Measurements from ENCODE around the gene SF3B5.

SF3B5 gene

DNA sequence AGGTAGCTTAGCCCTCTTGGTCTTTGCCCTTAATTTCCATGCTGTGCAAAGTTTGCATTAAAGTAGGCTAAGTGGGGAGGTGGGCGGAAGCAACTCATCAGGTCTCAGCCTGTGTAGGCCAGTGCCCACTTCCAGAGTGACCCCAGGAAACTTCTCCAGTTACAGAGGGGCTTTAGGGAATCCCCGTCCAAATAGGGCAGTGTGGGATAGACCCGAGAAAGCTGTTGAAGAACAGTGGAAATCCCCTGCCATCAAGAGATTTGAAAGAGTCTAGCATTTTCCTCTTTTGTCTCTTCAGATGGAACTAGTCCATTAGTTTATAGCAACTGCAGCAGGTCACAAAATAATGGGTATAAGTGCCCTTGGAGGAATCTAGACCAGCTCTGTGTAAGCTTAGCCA, 20.2 kb downstream of the SF3B5 start:
- DNase-seq (ENCODE audit: extremely low read depth, low read depth), result no peak

DNA sequence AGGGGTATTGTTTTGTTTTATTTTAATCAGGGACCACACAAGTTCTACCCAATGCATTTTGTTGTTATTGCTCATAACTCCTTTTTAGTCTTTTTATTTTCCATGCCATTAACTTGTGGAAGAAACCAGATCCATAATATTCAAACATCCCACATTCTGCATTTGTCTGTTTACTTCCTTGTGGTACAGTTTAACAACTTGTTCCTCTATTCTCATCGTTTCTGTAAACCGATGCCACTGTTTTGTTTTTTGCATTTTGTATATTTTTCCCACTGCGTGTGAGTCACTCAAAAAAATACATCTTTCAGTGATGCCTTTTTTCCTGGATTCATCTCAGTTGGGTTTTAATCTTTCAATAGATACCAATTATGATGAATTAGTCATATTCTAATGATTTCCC, 22.3 kb downstream of the SF3B5 start:
- TF ChIP-seq, protein P1, sequence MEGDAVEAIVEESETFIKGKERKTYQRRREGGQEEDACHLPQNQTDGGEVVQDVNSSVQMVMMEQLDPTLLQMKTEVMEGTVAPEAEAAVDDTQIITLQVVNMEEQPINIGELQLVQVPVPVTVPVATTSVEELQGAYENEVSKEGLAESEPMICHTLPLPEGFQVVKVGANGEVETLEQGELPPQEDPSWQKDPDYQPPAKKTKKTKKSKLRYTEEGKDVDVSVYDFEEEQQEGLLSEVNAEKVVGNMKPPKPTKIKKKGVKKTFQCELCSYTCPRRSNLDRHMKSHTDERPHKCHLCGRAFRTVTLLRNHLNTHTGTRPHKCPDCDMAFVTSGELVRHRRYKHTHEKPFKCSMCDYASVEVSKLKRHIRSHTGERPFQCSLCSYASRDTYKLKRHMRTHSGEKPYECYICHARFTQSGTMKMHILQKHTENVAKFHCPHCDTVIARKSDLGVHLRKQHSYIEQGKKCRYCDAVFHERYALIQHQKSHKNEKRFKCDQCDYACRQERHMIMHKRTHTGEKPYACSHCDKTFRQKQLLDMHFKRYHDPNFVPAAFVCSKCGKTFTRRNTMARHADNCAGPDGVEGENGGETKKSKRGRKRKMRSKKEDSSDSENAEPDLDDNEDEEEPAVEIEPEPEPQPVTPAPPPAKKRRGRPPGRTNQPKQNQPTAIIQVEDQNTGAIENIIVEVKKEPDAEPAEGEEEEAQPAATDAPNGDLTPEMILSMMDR (IDR thresholded peaks at IDR 0.05; ENCODE audit: low read depth, low read length), result no peak
- no peak for DNase-seq (ENCODE audit: extremely low read depth, low read depth)

More for the DNA sequence above, 20.2 kb downstream of the SF3B5 start:
- TF ChIP-seq, protein P1 (IDR thresholded peaks at IDR 0.05; ENCODE audit: low read depth, low read length), result no peak

DNA sequence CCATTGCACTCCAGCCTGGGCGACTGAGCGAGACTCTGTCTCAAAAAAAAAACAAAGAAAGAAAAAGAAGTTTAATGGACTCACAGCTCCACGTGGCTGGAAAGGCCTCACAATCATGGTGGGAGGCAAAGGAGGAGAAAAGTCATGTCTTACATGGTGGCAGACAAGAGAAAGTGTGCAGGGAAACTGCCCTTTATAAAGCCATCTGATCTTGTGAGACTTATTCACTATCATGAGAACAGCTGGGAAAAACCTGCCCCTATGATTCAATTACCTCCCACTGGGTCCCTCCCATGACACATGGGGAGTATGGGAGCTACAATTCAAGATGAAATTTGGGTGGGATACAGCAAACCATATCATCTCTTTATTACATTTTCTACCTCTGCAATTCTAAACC, 25.9 kb downstream of the SF3B5 start:
- TF ChIP-seq, protein P1 (IDR thresholded peaks at IDR 0.05; ENCODE audit: low read depth, low read length), result no peak
- no peak for DNase-seq (ENCODE audit: extremely low read depth, low read depth)

DNA sequence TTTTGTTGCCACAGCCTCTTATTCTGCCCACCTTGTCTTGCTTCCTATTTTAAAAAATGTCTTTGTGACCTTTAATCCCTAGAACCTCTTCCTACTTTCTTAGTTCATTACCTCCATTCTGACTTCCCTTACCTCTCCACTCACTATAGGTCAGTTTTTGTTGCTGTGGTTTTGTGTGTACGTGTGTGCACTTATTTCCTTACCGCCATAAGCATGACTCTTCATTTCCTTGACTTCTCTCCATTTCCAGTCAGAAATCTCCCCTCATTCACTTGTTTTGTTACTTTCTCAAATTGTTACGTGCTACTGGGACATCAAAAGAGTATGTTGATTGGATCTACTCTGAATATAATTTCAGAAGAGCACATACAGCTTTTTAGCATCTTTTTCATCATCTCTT, 26.6 kb downstream of the SF3B5 start:
- no peak for DNase-seq (ENCODE audit: extremely low read depth, low read depth)
- TF ChIP-seq, protein P1 (IDR thresholded peaks at IDR 0.05; ENCODE audit: low read depth, low read length), result no peak

DNA sequence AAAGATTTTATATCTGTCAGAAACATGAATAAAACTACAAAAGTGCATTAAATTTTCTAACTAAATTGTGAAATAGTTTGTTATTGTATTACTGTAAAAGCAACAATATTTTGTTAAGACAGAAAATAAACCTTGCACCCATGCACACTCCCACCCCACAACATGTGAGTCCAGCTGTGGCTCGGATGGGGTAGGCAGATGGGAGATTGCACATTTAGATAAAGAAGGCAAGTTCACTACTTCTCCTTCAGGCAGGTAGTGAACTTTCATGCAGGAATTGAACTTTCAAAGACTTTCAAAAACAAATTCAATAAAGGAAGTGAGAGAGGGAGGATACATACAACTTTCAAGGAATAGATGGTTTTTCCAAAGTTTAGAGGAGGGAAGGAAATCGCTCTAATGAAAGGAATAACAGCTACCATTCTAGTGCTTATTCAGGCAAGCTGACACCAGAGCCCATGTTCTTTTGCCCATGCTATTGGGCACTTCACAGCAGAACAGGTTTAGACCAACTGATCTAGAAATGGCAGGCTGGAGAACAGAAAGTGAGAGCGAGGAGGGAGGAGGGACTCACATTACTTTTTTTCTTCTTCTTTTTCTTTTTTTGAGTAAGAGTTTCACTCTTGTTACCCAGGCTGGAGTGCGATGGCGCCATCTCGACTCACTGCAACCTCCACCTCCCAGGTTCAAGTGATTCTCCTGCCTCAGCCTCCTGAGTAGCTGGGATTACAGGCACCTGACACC, 28.5 kb downstream of the SF3B5 start:
- DNase-seq (ENCODE audit: extremely low read depth, low read depth), result no peak
- TF ChIP-seq, protein P1 (IDR thresholded peaks at IDR 0.05; ENCODE audit: low read depth, low read length), result no peak

DNA sequence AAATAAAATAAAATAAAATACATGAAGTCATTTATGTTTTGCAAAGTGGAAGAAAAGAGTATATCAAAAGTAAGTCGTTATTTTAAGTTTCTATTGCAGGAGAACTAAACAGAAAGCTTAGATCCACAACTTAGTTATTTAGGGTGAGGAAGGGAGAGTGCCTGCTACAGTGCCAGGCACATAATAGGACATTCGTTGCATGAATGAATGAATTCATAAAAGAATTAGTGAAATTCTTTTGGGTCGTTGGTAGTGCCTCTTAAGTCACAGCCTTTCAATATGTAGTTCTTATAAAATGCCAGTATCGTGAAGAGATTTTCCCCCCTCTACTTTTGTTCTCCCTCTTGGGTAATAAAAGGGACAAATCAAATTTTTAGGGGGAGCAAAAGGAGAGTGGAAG, 29.1 kb downstream of the SF3B5 start:
- DNase-seq (ENCODE audit: extremely low read depth, low read depth), result no peak
- TF ChIP-seq, protein P1 (IDR thresholded peaks at IDR 0.05; ENCODE audit: low read depth, low read length), result no peak

DNA sequence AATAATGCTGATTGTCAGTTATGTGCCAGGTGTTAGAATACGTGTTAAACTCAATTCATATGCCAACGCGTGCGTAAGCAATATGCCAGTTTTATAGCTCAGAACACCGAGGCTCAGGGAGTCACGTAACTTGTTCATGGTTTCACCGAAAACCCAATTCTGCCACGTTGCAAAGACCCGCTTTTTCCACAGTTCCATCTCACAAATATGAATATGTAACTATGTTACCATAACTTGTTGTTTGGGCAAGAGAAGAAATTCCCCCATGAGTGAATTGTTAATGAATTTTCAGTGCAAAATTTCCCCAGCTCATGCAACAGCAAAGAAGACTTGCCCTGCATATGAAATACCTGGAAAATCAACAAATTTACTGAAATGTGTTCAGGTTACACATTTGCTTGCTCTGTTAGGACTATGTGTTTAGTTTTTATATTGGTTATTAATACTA, 30.1 kb downstream of the SF3B5 start:
- no peak for DNase-seq (ENCODE audit: extremely low read depth, low read depth)

More for the DNA sequence above, 30.1 kb downstream of the SF3B5 start:
- TF ChIP-seq, protein P1 (IDR thresholded peaks at IDR 0.05; ENCODE audit: low read depth, low read length), result no peak
